AG09319 (cell line): ENCODE data around the gene BTBD9.

ENCODE experiments used
- DNase-seq: peaks from one replicate; pipeline ENCODE4 v3.0.0-alpha.2; 2010; ENCODE audit warnings: low read depth; ENCODE audit errors: extremely low read depth
- CTCF ChIP-seq: IDR thresholded peaks from 2 replicates; pipeline ENCODE4 v1.5.1; 2011; ENCODE audit warnings: low read depth, mild to moderate bottlenecking, inconsistent platforms, low read length, moderate library complexity

BTBD9 gene

GRCh38 chr6:38169977-38170526 is 469.7 kb downstream of the BTBD9 start:
- DNase-seq = no peak
- no peak for TF ChIP-seq CTCF

- no peak for TF ChIP-seq CTCF
- no peak for DNase-seq
Observed at GRCh38 chr6:38169221-38169976, 470.3 kb downstream of the BTBD9 start.

GRCh38 chr6:38168699-38169098 is 471.0 kb downstream of the BTBD9 start:
- no peak for TF ChIP-seq CTCF
- DNase-seq = no peak

GRCh38 chr6:38168126-38168525 is 471.6 kb downstream of the BTBD9 start:
- DNase-seq = no peak
- TF ChIP-seq CTCF = no peak

- TF ChIP-seq CTCF = no peak
Observed at GRCh38 chr6:38167598-38167997, 472.1 kb downstream of the BTBD9 start.

GRCh38 chr6:38166411-38167240 is 473.1 kb downstream of the BTBD9 start:
- no peak for DNase-seq
- TF ChIP-seq CTCF = no peak

More at GRCh38 chr6:38167598-38167997, 472.1 kb downstream of the BTBD9 start:
- no peak for DNase-seq

- DNase-seq = no peak
- no peak for TF ChIP-seq CTCF
Observed at GRCh38 chr6:38164671-38165108, 475.0 kb downstream of the BTBD9 start.
